HepG2 (cell line): ENCODE results near the gene SAMD10. TPM values are rescaled to one million over a fixed set of nuclear protein-coding genes. Genes with fewer than 3 reads are reported as not detected.
A peak's percentile ranks its signal among the peaks of the same experiment; 100 is the strongest.

Source experiments
- FOSL1 ChIP-seq: sonication (generic); formaldehyde crosslinking; IDR thresholded peaks from 2 replicates; pipeline ENCODE4 v1.9.0; 2021; ENCODE audit warnings: missing genetic modification reagents, borderline replicate concordance
- FOXJ3 ChIP-seq: sonication (generic); formaldehyde crosslinking; IDR thresholded peaks from 2 replicates; pipeline ENCODE4 v1.4.0; 2020; ENCODE audit warnings: missing genetic modification reagents, mild to moderate bottlenecking, borderline replicate concordance
- FOXO1 ChIP-seq: sonication (generic); formaldehyde crosslinking; IDR thresholded peaks from 2 replicates; pipeline ENCODE4 v1.4.0; 2020; ENCODE audit warnings: missing genetic modification reagents
- GLI4 ChIP-seq: sonication (generic); formaldehyde crosslinking; IDR thresholded peaks from 2 replicates; pipeline ENCODE4 v1.5.1; 2020; ENCODE audit warnings: missing genetic modification reagents, mild to moderate bottlenecking, moderate library complexity, borderline replicate concordance
- HNF4A ChIP-seq: sonication (generic); formaldehyde crosslinking; IDR thresholded peaks from 2 replicates; pipeline ENCODE4 v1.4.0; 2020; ENCODE audit warnings: missing genetic modification reagents
- HOXA5 ChIP-seq: sonication (generic); formaldehyde crosslinking; IDR thresholded peaks from 2 replicates; pipeline ENCODE4 v1.4.0; 2020; ENCODE audit warnings: missing genetic modification reagents
- HOXA9 ChIP-seq: sonication (generic); formaldehyde crosslinking; IDR thresholded peaks from 2 replicates; pipeline ENCODE4 v1.8.1; 2022; ENCODE audit warnings: missing genetic modification reagents, mild to moderate bottlenecking, moderate library complexity, borderline replicate concordance
- KLF12 ChIP-seq: sonication (generic); formaldehyde crosslinking; IDR thresholded peaks from 2 replicates; pipeline ENCODE4 v1.4.0; 2020; ENCODE audit warnings: missing genetic modification reagents, borderline replicate concordance
- MTF1 ChIP-seq: sonication (generic); formaldehyde crosslinking; IDR thresholded peaks from 2 replicates; pipeline ENCODE4 v1.5.0; 2020; ENCODE audit warnings: missing genetic modification reagents
- NR3C1 ChIP-seq: sonication (generic); formaldehyde crosslinking; IDR thresholded peaks from 2 replicates; pipeline ENCODE4 v1.4.0; 2020; ENCODE audit warnings: missing genetic modification reagents
- NRL ChIP-seq: sonication (generic); formaldehyde crosslinking; IDR thresholded peaks from 2 replicates; pipeline ENCODE4 v1.5.0; 2020; ENCODE audit warnings: missing genetic modification reagents, mild to moderate bottlenecking, moderate library complexity, borderline replicate concordance
- PHF21A ChIP-seq: sonication (generic); formaldehyde crosslinking; IDR thresholded peaks from 2 replicates; pipeline ENCODE4 v1.5.0; 2020; ENCODE audit warnings: mild to moderate bottlenecking, missing genetic modification reagents
- SETDB1 ChIP-seq: sonication (generic); formaldehyde crosslinking; IDR thresholded peaks from 2 replicates; pipeline ENCODE4 v1.5.1; 2020; ENCODE audit warnings: missing genetic modification reagents, mild to moderate bottlenecking, borderline replicate concordance
- SMC3 ChIP-seq: IDR thresholded peaks from 2 replicates; pipeline ENCODE4 v1.6.1; 2011; ENCODE audit warnings: low read length, improper control_type of control experiment
- TAF15 ChIP-seq: fragments of 200-400 bp; formaldehyde crosslinking; IDR thresholded peaks from one replicate; pipeline ENCODE4 v1.6.1; 2018; ENCODE audit warnings: mild to moderate bottlenecking, low read depth, low read length; ENCODE audit not compliant: poor library complexity, severe bottlenecking
- ZBTB21 ChIP-seq: sonication (generic); formaldehyde crosslinking; IDR thresholded peaks from 2 replicates; pipeline ENCODE4 v1.4.0; 2020; ENCODE audit warnings: missing genetic modification reagents
- ZFY ChIP-seq: sonication (generic); formaldehyde crosslinking; IDR thresholded peaks from 2 replicates; pipeline ENCODE4 v1.4.0; 2020; ENCODE audit warnings: missing genetic modification reagents
- ZMYM4 ChIP-seq: sonication (generic); formaldehyde crosslinking; IDR thresholded peaks from 2 replicates; pipeline ENCODE4 v1.8.1; 2023; ENCODE audit warnings: mild to moderate bottlenecking, missing genetic modification reagents
- ZSCAN31 ChIP-seq: sonication (generic); formaldehyde crosslinking; IDR thresholded peaks from 2 replicates; pipeline ENCODE4 v1.5.0; 2020; ENCODE audit warnings: low read depth, mild to moderate bottlenecking, missing genetic modification reagents
- polyA plus RNA-seq, 8 experiments: library from polyadenylated mRNA; depleted of rRNA in 3 of 8; stranded (reverse) in 7 of 8; unstranded in 1 of 8; fragments of >200 nt; fragmentation: Illumina TruSeq in 4 of 8; extraction: Trizol in 4 of 8; gene quantifications; 2 replicates each; pipeline versions ENCODE4 v1.2.1 to v1.2.3, GENCODE V29; 2011 to 2016; ENCODE audit warnings: low read depth in 4 of 8, missing spikeins in 1 of 8, mixed read lengths in 1 of 8; ENCODE audit not compliant: insufficient read depth in 1 of 8
- total RNA-seq, 5 experiments: library from RNA; depleted of rRNA; stranded (reverse); fragments of >200 nt; fragmentation: Illumina TruSeq; extraction: Trizol; gene quantifications; 2 replicates each; pipeline ENCODE4 v1.2.3, GENCODE V29; 2016; ENCODE audit warnings: low read depth in 1 of 5
- TF ChIP-seq, protein P1 (sequence below): sonication (generic); formaldehyde crosslinking; IDR thresholded peaks from 2 replicates; pipeline ENCODE4 v1.9.0; 2021; ENCODE audit warnings: missing genetic modification reagents, borderline replicate concordance
- TF ChIP-seq, protein P2 (sequence below): sonication (generic); formaldehyde crosslinking; IDR thresholded peaks from 2 replicates; pipeline ENCODE4 v1.4.0; 2020; ENCODE audit warnings: missing genetic modification reagents, borderline replicate concordance
- TF ChIP-seq, protein P3 (sequence below): sonication (generic); formaldehyde crosslinking; IDR thresholded peaks from 2 replicates; pipeline ENCODE4 v1.4.0; 2020; ENCODE audit warnings: missing genetic modification reagents, borderline replicate concordance

Gene SAMD10
- total and polyA plus RNA-seq, 2 of the 13 experiments (the other 11 are each of a cell fraction or from before 2014, with no cell fraction given), result 6.1 to 11.0 TPM

DNA sequence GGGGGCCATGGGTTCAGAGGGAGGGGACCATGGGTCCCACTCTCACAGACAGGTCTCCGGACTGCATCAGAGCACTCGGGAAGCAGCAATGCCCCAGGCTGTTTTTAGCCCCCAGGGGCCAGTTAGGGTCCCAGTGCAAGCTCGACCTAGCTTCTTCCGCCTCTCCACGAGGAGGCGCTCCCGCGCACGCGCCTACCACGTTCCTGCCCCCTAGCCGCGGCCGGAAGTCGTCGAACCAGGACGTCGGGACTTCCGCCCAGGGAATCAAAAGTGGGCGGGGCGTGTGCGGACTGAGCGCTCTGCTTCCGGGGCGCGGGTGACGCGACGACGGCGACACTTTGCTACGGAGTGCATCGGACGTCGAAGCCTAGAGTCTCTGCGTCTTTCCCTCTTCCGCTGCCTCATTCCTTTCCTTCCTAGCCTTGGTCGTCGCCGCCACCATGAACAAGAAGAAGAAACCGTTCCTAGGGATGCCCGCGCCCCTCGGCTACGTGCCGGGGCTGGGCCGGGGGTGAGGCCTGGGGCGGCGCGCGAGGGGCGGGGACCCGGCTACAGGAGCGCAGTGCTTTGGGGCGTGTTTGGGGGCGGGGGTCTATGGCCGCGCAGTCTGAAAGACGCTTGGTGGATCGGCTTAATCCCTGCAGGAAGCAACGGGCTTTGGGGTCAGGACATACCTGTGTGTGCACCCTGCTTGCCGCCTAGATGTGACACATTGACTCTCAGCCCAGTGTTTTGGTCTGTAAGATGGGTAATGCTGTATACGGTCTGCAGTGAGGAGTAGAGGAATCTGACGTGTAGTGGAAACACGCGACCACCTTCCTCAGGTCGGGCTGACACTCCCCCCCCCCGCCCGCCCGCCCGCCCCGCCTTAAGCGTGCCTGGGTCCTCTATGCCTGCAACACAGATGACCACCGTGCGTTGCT is 1.6 kb upstream of the SAMD10 start, which contains the start of gene PRPF6 (continued):
- TF ChIP-seq, protein P1, sequence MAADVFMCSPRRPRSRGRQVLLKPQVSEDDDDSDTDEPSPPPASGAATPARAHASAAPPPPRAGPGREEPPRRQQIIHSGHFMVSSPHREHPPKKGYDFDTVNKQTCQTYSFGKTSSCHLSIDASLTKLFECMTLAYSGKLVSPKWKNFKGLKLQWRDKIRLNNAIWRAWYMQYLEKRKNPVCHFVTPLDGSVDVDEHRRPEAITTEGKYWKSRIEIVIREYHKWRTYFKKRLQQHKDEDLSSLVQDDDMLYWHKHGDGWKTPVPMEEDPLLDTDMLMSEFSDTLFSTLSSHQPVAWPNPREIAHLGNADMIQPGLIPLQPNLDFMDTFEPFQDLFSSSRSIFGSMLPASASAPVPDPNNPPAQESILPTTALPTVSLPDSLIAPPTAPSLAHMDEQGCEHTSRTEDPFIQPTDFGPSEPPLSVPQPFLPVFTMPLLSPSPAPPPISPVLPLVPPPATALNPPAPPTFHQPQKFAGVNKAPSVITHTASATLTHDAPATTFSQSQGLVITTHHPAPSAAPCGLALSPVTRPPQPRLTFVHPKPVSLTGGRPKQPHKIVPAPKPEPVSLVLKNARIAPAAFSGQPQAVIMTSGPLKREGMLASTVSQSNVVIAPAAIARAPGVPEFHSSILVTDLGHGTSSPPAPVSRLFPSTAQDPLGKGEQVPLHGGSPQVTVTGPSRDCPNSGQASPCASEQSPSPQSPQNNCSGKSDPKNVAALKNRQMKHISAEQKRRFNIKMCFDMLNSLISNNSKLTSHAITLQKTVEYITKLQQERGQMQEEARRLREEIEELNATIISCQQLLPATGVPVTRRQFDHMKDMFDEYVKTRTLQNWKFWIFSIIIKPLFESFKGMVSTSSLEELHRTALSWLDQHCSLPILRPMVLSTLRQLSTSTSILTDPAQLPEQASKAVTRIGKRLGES, result peak; percentile 85; the same call in 1 of the 2 replicates
- TF ChIP-seq NR3C1 (CRISPR knock-in tag) (0 out of 2 replicates have a peak, but pooled peaks have one; percentile 41), HOXA5 (CRISPR knock-in tag) (peak; percentile 97), FOSL1 (CRISPR knock-in tag) (no peak), ZSCAN31 (peak; percentile 93), FOXJ3 (CRISPR knock-in tag) (0 out of 2 replicates have a peak, but pooled peaks have one; percentile 63), ZMYM4 (CRISPR knock-in tag) (peak; percentile 97), ZFY (CRISPR knock-in tag) (peak; percentile 99), MTF1 (CRISPR knock-in tag) (no peak), PHF21A (peak; percentile 97), HNF4A (CRISPR knock-in tag) (peak; percentile 56), KLF12 (CRISPR knock-in tag) (peak; percentile 96), HOXA9 (CRISPR knock-in tag) (peak; percentile 96), NRL (CRISPR knock-in tag) (peak; percentile 99), FOXO1 (peak; percentile 84; the same call in 1 of the 2 replicates), TAF15 (peak; percentile 100), SETDB1 (CRISPR knock-in tag) (no peak), GLI4 (peak; percentile 82; the same call in 1 of the 2 replicates), SMC3 (peak; percentile 11; the same call in 1 of the 2 replicates), ZBTB21 (CRISPR knock-in tag) (peak; percentile 93)
- TF ChIP-seq, protein P2, sequence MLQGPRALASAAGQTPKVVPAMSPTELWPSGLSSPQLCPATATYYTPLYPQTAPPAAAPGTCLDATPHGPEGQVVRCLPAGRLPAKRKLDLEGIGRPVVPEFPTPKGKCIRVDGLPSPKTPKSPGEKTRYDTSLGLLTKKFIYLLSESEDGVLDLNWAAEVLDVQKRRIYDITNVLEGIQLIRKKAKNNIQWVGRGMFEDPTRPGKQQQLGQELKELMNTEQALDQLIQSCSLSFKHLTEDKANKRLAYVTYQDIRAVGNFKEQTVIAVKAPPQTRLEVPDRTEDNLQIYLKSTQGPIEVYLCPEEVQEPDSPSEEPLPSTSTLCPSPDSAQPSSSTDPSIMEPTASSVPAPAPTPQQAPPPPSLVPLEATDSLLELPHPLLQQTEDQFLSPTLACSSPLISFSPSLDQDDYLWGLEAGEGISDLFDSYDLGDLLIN (CRISPR knock-in tag), result peak; percentile 82
- TF ChIP-seq, protein P3, sequence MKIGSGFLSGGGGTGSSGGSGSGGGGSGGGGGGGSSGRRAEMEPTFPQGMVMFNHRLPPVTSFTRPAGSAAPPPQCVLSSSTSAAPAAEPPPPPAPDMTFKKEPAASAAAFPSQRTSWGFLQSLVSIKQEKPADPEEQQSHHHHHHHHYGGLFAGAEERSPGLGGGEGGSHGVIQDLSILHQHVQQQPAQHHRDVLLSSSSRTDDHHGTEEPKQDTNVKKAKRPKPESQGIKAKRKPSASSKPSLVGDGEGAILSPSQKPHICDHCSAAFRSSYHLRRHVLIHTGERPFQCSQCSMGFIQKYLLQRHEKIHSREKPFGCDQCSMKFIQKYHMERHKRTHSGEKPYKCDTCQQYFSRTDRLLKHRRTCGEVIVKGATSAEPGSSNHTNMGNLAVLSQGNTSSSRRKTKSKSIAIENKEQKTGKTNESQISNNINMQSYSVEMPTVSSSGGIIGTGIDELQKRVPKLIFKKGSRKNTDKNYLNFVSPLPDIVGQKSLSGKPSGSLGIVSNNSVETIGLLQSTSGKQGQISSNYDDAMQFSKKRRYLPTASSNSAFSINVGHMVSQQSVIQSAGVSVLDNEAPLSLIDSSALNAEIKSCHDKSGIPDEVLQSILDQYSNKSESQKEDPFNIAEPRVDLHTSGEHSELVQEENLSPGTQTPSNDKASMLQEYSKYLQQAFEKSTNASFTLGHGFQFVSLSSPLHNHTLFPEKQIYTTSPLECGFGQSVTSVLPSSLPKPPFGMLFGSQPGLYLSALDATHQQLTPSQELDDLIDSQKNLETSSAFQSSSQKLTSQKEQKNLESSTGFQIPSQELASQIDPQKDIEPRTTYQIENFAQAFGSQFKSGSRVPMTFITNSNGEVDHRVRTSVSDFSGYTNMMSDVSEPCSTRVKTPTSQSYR, result peak; percentile 64; the same call in 1 of the 2 replicates
